ENCODE data around the gene CFAP91.
A peak's percentile ranks its signal among the peaks of the same experiment; 100 is the strongest.

The CFAP91 gene

GRCh38 chr3:119702530-119703527, at the start of gene CFAP91:
CFAP91 (plus strand) TSS chr3:119703022; CDS start chr3:119703099, 77 bp downstream.
- DNase-seq (ENCODE audit: low read depth): peak; percentile 94

GRCh38 chr3:119653876-119654275, 48.9 kb upstream of the CFAP91 start:
- DNase-seq (ENCODE audit: low read depth): no peak

- DNase-seq (ENCODE audit: low read depth): no peak
Observed at GRCh38 chr3:119657887-119658702, 44.7 kb upstream of the CFAP91 start.

DNA sequence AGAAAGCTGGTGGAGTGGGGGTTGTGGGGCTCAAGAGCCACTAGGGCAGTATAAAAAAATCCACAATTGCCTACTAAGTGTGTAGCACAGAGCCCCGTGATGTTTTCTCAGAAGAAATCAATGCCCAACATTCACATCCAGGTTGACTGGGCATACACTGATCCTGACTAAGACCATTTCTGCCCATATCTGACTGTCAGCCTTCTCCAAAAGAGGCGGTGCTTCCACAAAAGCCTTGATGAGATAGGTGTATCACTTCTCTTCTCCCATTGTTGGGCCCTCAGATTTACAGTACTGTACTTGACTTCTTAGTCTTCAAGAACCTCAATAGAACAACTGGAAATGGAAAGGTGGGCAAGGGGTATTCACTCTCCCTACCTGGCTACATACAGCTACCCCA, 43.8 kb upstream of the CFAP91 start:
- no peak for DNase-seq (ENCODE audit: low read depth)

DNA sequence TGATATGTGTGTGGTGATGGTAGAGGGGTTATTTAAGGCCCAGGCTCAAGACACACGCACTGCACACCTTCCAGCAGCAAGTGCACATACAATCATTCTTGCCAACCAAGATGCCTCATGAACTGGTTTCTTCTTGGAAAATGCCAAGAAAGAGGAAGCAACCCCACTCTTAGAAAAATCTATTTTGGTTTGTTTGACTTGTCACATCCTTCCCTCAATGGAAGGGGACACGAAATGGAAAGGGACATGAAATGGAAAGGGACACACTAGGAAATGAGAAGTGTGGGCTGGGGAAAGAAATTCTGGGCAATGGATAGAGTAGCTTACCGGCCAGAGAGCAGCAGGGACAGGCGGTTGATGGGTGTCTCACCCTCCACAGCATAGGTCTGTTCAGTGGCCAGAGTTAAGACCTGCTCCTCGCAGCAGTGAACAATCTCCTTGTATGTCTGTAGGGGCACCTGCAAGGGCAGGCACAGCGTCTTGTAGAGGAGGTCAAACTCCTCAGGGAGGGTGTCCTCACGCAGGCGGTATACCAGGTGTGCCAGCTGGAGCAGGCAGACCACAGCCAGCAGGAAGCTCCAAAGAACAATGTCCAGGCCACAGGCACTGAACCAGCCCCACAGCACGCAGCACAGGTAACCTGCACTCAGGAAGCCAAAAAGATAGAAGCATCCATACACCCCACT, 43.1 kb upstream of the CFAP91 start:
- DNase-seq (ENCODE audit: low read depth): no peak

GRCh38 chr3:119660474-119661440, 42.1 kb upstream of the CFAP91 start, which contains the start of gene POPDC2:
POPDC2 (minus strand) TSS chr3:119660589; CDS start chr3:119660423, 166 bp downstream.
- DNase-seq (ENCODE audit: low read depth): no peak

DNA sequence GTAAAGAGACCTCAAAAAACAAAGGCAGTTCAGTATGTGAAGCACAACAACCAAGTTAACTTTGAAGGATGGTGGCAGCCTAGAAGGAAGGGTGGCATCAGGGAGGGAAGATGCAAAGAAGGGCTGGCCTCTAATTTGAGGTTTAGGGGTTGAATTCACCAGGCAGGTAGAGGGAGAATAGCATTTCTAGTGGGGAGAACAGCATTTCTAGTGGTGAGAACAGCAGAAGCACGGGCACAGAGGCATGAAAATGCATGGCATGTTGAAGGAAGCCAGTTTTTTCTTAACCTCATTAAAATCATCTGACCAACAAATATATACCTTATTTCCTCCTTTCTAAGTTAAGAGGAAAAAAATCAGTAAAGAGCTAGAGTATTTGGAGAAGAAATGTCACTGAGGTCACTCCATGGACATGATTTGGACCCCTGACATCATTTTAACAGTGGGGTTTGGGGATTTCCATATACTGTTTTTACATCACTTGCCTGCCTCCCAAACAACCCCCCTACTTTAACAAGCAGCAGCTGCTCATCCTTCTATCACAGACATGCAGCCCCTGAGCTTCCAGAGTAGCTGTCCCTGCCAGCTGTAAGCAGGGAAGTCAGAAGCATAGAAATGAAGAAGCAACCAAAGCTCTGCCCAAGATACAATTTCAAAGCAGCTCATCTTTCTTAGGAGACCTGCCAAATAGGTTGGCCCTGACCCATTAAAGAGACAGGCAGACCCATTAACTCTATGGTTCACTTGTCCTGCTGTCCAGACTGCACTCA, 40.0 kb upstream of the CFAP91 start:
- peak; percentile 57 for DNase-seq (ENCODE audit: low read depth)

DNA sequence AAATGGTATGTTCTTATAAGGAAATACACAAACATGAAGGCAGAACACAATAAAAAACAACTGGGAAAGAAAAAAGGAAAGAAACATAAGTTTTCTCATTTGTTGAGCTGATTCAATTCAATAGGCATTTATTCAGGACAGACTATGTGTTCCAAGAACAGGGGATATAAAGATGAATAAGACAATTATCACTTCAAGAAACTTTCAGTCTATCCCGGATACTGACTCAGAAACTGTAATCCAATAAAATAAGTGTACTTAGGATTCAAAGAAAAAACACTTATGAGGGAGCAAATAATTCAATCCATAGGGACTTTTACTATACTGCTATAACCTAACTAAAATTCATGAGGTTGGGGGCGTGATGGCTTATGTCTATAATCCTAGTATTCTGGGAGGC, 38.9 kb upstream of the CFAP91 start:
- peak; percentile 32 for DNase-seq (ENCODE audit: low read depth)

DNA sequence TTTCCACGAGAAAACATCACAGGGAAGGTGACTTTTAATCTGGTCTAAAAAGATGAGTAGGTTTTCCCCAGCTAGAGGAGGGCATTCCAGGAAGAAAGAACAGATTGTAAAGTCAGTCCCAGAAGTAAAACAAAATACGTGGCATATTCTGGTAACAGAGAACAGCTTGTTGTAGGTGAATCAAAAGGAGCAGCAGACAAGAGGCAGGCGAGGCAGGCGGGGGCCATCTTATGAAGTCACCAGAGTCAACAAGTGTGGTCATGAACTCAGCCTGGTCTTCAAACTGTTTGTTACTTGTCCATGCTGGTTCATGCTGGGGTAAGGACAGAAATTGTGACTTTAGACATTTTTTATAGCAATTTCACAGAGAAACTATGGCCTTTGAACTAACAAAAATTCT, 38.5 kb upstream of the CFAP91 start:
- DNase-seq (ENCODE audit: low read depth): peak; percentile 17

- peak; percentile 50 for DNase-seq (ENCODE audit: low read depth)
Observed at GRCh38 chr3:119664850-119665379, 37.9 kb upstream of the CFAP91 start.

DNA sequence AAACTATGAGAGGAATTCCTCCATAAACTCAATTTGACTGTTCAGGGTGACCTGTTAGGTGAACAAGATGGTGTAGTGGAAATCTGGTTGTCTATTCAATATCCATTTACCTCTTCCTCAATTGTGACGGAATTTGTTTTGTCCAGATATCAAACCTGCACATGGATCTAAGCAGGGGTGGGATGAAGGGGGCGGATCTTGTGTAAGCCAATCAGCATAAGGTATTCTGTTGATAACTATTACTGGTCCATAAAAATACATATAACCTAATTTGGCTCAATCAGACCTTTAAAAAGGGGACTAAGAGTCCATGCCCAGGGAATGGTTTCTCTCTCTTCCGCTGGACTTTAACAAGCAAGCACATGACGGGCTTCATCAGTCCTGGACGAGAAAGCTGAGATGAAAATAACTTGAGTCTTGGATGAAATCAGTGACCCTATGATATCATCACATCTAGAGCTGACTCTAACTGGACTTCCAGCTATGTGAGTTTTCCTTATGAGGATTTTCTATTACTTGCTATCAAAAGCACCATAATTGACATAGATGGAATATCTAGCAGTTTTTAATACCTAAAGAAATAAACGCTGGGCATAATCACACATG, 36.8 kb upstream of the CFAP91 start:
- no peak for DNase-seq (ENCODE audit: low read depth)

DNA sequence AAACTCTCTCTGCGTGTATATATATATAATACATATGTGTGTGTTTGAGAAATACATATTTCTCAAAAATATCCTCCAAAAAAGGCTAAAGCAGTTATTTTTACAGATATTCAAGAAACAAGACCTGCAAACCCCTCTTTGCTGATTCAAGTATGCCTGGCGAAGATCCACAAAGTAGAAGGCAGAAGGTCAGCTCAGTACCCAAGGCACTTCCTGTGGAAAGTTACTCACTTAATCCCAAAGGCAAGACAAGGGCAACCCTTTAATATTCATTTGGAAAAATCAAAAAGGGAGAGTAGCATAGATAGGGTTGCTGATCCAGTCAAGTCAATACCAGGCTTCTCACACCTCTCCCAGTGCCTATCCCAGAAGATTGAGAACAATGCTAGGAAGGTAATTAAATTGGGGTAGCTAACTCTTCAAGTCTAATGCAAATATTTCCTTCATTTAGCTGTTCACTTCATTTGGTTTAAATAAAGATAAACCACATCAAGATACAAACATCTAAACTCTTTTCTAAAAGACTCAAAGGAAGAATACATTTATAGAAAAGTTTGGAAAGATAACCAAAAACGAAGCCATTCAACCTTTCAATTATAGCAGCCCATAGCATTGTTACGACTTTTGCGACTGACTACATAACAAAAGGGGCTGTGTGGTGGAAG, 32.8 kb upstream of the CFAP91 start:
- peak; percentile 38 for DNase-seq (ENCODE audit: low read depth)

DNA sequence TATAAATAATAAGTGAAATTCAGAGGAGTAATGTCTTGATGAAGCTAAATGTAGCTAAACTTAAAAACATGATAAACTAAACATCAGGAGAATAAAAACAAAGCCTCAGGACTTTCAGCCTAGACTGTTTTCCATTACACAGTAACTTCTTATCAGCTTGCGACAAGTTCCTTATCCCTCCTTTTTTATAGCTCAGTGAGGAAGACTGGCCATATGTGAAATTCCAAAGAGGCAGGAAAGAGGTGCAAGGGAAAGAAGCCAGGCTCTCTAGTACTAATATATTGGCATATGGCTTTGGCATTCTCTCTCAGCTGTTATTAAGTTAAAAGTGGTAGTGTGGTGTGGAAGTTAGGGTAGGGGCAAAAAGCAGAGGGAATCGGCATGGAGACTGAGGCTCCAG, 30.0 kb upstream of the CFAP91 start:
- DNase-seq (ENCODE audit: low read depth): no peak

GRCh38 chr3:119673875-119674274, 28.9 kb upstream of the CFAP91 start:
- no peak for DNase-seq (ENCODE audit: low read depth)

GRCh38 chr3:119675188-119675874, 27.5 kb upstream of the CFAP91 start:
- DNase-seq (ENCODE audit: low read depth): no peak

- peak; percentile 11 for DNase-seq (ENCODE audit: low read depth)
Observed at GRCh38 chr3:119676020-119676419, 26.8 kb upstream of the CFAP91 start.

GRCh38 chr3:119676771-119677640, 25.8 kb upstream of the CFAP91 start, which contains the start of gene COX17:
COX17 (minus strand) TSS chr3:119677406; CDS start chr3:119677310, 96 bp downstream.
- DNase-seq (ENCODE audit: low read depth): peak; percentile 94

Data from iris pigment epithelial cell (primary cell).